IMR-90 (cell line): Measurements from ENCODE around the gene TENM3. TPM values are rescaled to one million over a fixed set of nuclear protein-coding genes. Genes with fewer than 3 reads are reported as not detected.

ENCODE experiments used
- ATAC-seq: fragments of 200-7000 bp; cut with Tn5 transposase; 2 replicates; pipeline ENCODE4 v1.9.1; 2020; ENCODE audit warnings: low read depth, mild to moderate bottlenecking, moderate library complexity
- BruUV-seq: library from RNA; stranded (reverse); fragments of 400-500 nt; replicated peaks from 2 replicates; lab custom pipeline; 2021; lab: Mats Ljungman, UMichigan
- CTCF ChIA-PET: fragments of 300-600 bp; formaldehyde crosslinking; extraction: SDS; loops from one replicate; lab custom pipeline; 2021; ENCODE audit warnings: antibody characterized with exemption; lab: Yijun Ruan, JAX
- POLR2A ChIA-PET: fragments of 300-600 bp; sonication (Branson Sonifier 250); formaldehyde crosslinking; loops from one replicate; lab custom pipeline; 2022; ENCODE audit warnings: antibody characterized with exemption; ENCODE audit not compliant: unreplicated experiment; lab: Charles Lee
- DNase-seq: peaks from one replicate; pipeline ENCODE4 v3.0.0; 2013
- H2AFZ ChIP-seq: replicated peaks from 2 replicates; pipeline ENCODE3; 2013; ENCODE audit warnings: low read length, mild to moderate bottlenecking; ENCODE audit not compliant: poor library complexity
- H2AK5ac ChIP-seq: 2 replicates; pipeline ENCODE4 v1.6.1; 2013; ENCODE audit warnings: low read depth, low read length, inconsistent platforms
- H2AK9ac ChIP-seq: replicated peaks from 2 replicates; pipeline ENCODE3; 2013; ENCODE audit warnings: mild to moderate bottlenecking, low read depth, low read length, moderate library complexity; ENCODE audit not compliant: poor library complexity
- H2BK120ac ChIP-seq: 2 replicates; pipeline ENCODE4 v1.6.1; 2013; ENCODE audit warnings: low read depth, low read length, inconsistent platforms
- H2BK15ac ChIP-seq: 3 replicates; pipeline ENCODE4 v1.6.1; 2013; ENCODE audit warnings: low read depth, low read length, inconsistent platforms
- H2BK20ac ChIP-seq: 2 replicates; pipeline ENCODE4 v1.6.1; 2013; ENCODE audit warnings: low read depth, mild to moderate bottlenecking, inconsistent platforms, low read length, moderate library complexity
- H2BK5ac ChIP-seq: 2 replicates; pipeline ENCODE4 v1.6.1; 2013; ENCODE audit warnings: mild to moderate bottlenecking, low read depth, low read length, inconsistent platforms; ENCODE audit not compliant: poor library complexity, severe bottlenecking
- H3K14ac ChIP-seq: replicated peaks from 2 replicates; pipeline ENCODE4 v1.6.1; 2013; ENCODE audit warnings: low read depth, low read length, inconsistent platforms
- H3K18ac ChIP-seq: 2 replicates; pipeline ENCODE4 v1.6.1; 2013; ENCODE audit warnings: low read depth, low read length, control low read depth
- H3K23ac ChIP-seq: 2 replicates; pipeline ENCODE4 v1.6.1; 2013; ENCODE audit warnings: low read depth, low read length, inconsistent platforms
- H3K27ac ChIP-seq: 2 replicates; pipeline ENCODE4 v1.5.1; 2013; ENCODE audit warnings: mild to moderate bottlenecking, control low read depth, low read length; ENCODE audit not compliant: insufficient read depth
- H3K27me3 ChIP-seq: 2 replicates; pipeline ENCODE4 v1.6.1; 2013; ENCODE audit warnings: low read length; ENCODE audit not compliant: control insufficient read depth, insufficient read depth
- H3K36me3 ChIP-seq: 2 replicates; pipeline ENCODE4 v1.6.1; 2013; ENCODE audit warnings: low read length, mixed read lengths; ENCODE audit not compliant: control insufficient read depth, insufficient read depth
- H3K4ac ChIP-seq: 2 replicates; pipeline ENCODE4 v1.6.1; 2013; ENCODE audit warnings: low read depth, low read length, inconsistent platforms
- H3K4me1 ChIP-seq: 2 replicates; pipeline ENCODE4 v1.6.1; 2013; ENCODE audit warnings: low read length, mixed read lengths; ENCODE audit not compliant: control insufficient read depth, insufficient read depth
- H3K4me2 ChIP-seq: 2 replicates; pipeline ENCODE4 v1.6.1; 2013; ENCODE audit warnings: low read depth, mild to moderate bottlenecking, control low read depth, low read length, moderate library complexity
- H3K4me3 ChIP-seq: 2 replicates; pipeline ENCODE4 v1.5.1; 2013; ENCODE audit warnings: low read depth, mild to moderate bottlenecking, control low read depth, low read length, moderate library complexity; ENCODE audit not compliant: insufficient read depth
- H3K56ac ChIP-seq: 2 replicates; pipeline ENCODE4 v1.6.1; 2013; ENCODE audit warnings: low read length, inconsistent platforms; ENCODE audit not compliant: insufficient read depth; ENCODE audit errors: extremely low read depth
- H3K79me1 ChIP-seq, 2 experiments: 2 replicates each; pipeline ENCODE4 v1.6.1; 2013; ENCODE audit warnings: low read length in 2 of 2, inconsistent platforms in 1 of 2, low read depth in 1 of 2
- H3K9ac ChIP-seq: 2 replicates; pipeline ENCODE4 v1.6.1; 2013; ENCODE audit warnings: low read depth, low read length, control low read depth
- H3K9me1 ChIP-seq: 2 replicates; pipeline ENCODE4 v1.6.1; 2013; ENCODE audit warnings: low read length, inconsistent platforms; ENCODE audit not compliant: insufficient read depth
- H3K9me3 ChIP-seq: 2 replicates; pipeline ENCODE4 v1.6.1; 2013; ENCODE audit warnings: low read length; ENCODE audit not compliant: control insufficient read depth, insufficient read depth
- H4K20me1 ChIP-seq: 2 replicates; pipeline ENCODE4 v1.6.1; 2013; ENCODE audit warnings: low read length, inconsistent platforms; ENCODE audit not compliant: insufficient read depth
- H4K5ac ChIP-seq: 2 replicates; pipeline ENCODE4 v1.6.1; 2013; ENCODE audit warnings: mild to moderate bottlenecking, low read depth, low read length, control low read depth
- H4K8ac ChIP-seq, 2 experiments: 2 replicates each; pipeline ENCODE4 v1.6.1; 2013; ENCODE audit warnings: low read depth in 2 of 2, low read length in 2 of 2, control low read depth in 1 of 2, inconsistent platforms in 1 of 2
- H4K91ac ChIP-seq: 2 replicates; pipeline ENCODE4 v1.6.1; 2013; ENCODE audit warnings: low read depth, low read length, inconsistent platforms; ENCODE audit not compliant: insufficient read depth
- BHLHE40 ChIP-seq: fragments of 150-350 bp; IDR thresholded peaks from 2 replicates; pipeline ENCODE4 v1.6.1; 2016; ENCODE audit warnings: mild to moderate bottlenecking, low read depth, low read length
- CEBPB ChIP-seq: IDR thresholded peaks from 2 replicates; pipeline ENCODE4 v1.6.1; 2012; ENCODE audit warnings: low read depth, low read length, improper control_type of control experiment
- CHD1 ChIP-seq: IDR thresholded peaks from 2 replicates; pipeline ENCODE4 v1.6.1; 2012; ENCODE audit warnings: low read depth, low read length, improper control_type of control experiment
- FOS ChIP-seq: fragments of 150-350 bp; IDR thresholded peaks from 2 replicates; pipeline ENCODE4 v1.6.1; 2016; ENCODE audit warnings: low read depth, low read length
- MXI1 ChIP-seq: IDR thresholded peaks from 2 replicates; pipeline ENCODE4 v1.6.1; 2012; ENCODE audit warnings: low read depth, mild to moderate bottlenecking, low read length, moderate library complexity, borderline replicate concordance
- POLR2A ChIP-seq: IDR thresholded peaks from 2 replicates; pipeline ENCODE4 v1.6.1; 2012; ENCODE audit warnings: mild to moderate bottlenecking, low read depth, low read length
- RAD21 ChIP-seq: IDR thresholded peaks from 2 replicates; pipeline ENCODE4 v1.6.1; 2012; ENCODE audit warnings: low read length, improper control_type of control experiment
- RCOR1 ChIP-seq: IDR thresholded peaks from 2 replicates; pipeline ENCODE4 v1.6.1; 2012; ENCODE audit warnings: mild to moderate bottlenecking, low read length, improper control_type of control experiment; ENCODE audit not compliant: insufficient replicate concordance
- RFX5 ChIP-seq: IDR thresholded peaks from 2 replicates; pipeline ENCODE4 v1.8.0; 2012; ENCODE audit warnings: low read depth, mild to moderate bottlenecking, low read length, moderate library complexity
- WGBS, 2 experiments: methylation state at CpG; one replicate each; pipeline versions ENCODE4 v1.1.5 to v1.1.7; 2013; ENCODE audit warnings: missing lambda C conversion rate in 2 of 2; ENCODE audit not compliant: insufficient read length in 1 of 2; ENCODE audit errors: extremely low coverage in 2 of 2; 5-methylcytosine and 5-hydroxymethylcytosine counted together
- dilution Hi-C: fragments of 300-500 bp; cut with HindIII; formaldehyde crosslinking; loops from one replicate; pipeline ENCODE4 v1.14.3; 2018; ENCODE audit warnings: low sequenced_read_pairs; ENCODE audit not compliant: unreplicated experiment
- in situ Hi-C: fragments of 300-500 bp; cut with MboI; formaldehyde crosslinking; loops from 3 replicates; pipeline ENCODE4 v1.14.3; 2019; ENCODE audit warnings: low sequenced_read_pairs, inconsistent platforms, mixed read lengths
- intact Hi-C: fragments of 100-400 bp; cut with micrococcal nuclease; formaldehyde crosslinking; loops from 2 replicates; pipeline ENCODE4 v1.10.0; 2022
- polyA plus RNA-seq, 3 experiments: library from polyadenylated mRNA; depleted of rRNA; stranded (reverse); fragments of >200 nt; gene quantifications; 2 replicates each; pipeline ENCODE4 v1.2.3, GENCODE V29; 2012; ENCODE audit warnings: low replicate concordance in 1 of 3
- total RNA-seq: library from RNA; depleted of rRNA; stranded (reverse); fragments of >200 nt; gene quantifications from 2 replicates; pipeline ENCODE4 v1.2.3, GENCODE V29; 2012

TENM3 gene
- total and polyA plus RNA-seq, 2 of the 4 experiments (the other 2 are of a cell fraction), result 29.9 to 173 TPM

- no peak overlapping the region for H2AFZ ChIP-seq
- POLR2A ChIA-PET, result no interaction called here
- peaks cover 3% of the 10 kb centered on the region; the same call in 1 of the 2 replicates for H3K4me1 ChIP-seq
- intact Hi-C loops, result no loop called here
- H2BK120ac ChIP-seq, result no peak overlapping the region
- no peak overlapping the region for H3K4ac ChIP-seq
- no peaks in the 10 kb centered on the region for H3K27me3 ChIP-seq
- H2BK20ac ChIP-seq, result no peak overlapping the region
- H2AK9ac ChIP-seq, result no peak overlapping the region
- H2AK5ac ChIP-seq, result no peak overlapping the region
- in situ Hi-C loops, result no loop called here
- no peaks in the 10 kb centered on the region for H4K20me1 ChIP-seq
- dilution Hi-C loops, result no loop called here
- no peak overlapping the region for H3K9ac ChIP-seq
- peaks cover under 1 to 3% of the 10 kb centered on the region in 2 experiments; a peak in 2 of 4 replicates for H3K79me1 ChIP-seq
- no peak overlapping the region for H3K23ac ChIP-seq
- H4K8ac ChIP-seq, result no peak overlapping the region
- H2BK5ac ChIP-seq, result no peak overlapping the region
- H3K27ac ChIP-seq, result no peak overlapping the region
- CTCF ChIA-PET, result no interaction called here
- no CpG with 5 or more reads among the region's 5 CpGs for WGBS, 2 experiments
- no peak overlapping the region for H3K18ac ChIP-seq
- DNase-seq (no peak), ATAC-seq (no peak)
- no peak overlapping the region for H3K14ac ChIP-seq
- no peak overlapping the region for H3K56ac ChIP-seq
- no TSS peak for BruUV-seq
- no peak overlapping the region for H4K5ac ChIP-seq
- no peak overlapping the region for H2BK15ac ChIP-seq
- H3K4me3 ChIP-seq, result no peak overlapping the region
- no peaks in the 10 kb centered on the region for H3K9me3 ChIP-seq
- no peaks in the 10 kb centered on the region for H3K36me3 ChIP-seq
- no peak for TF ChIP-seq CEBPB
- no peak for TF ChIP-seq BHLHE40
- no peak for TF ChIP-seq MXI1
- TF ChIP-seq CHD1, result no peak
- no peak for TF ChIP-seq RAD21
- TF ChIP-seq RFX5, result no peak
- no peak for TF ChIP-seq RCOR1
- no peak for TF ChIP-seq FOS
- TF ChIP-seq POLR2A, result no peak
- H3K4me2 ChIP-seq, result no peak overlapping the region
- 0 out of 2 replicates have a peak, but pooled peaks cover 2% of the 10 kb centered on the region for H3K9me1 ChIP-seq
- H4K91ac ChIP-seq, result no peak overlapping the region
Measured at GRCh38 chr4:182549356-182549755, 306.2 kb downstream of the TENM3 start.
